C4-2B (cell line): ENCODE data around the gene CYTH3.
"Not testable (repeated sequence)": the region's sequence is repeated elsewhere in the genome, so short reads cannot be mapped to it uniquely, and the experiment has no call there.

Experiments used
- H3K27ac ChIP-seq: fragments of 450-650 bp; 2 replicates; pipeline ENCODE4 v1.5.1; 2017
- CTCF ChIP-seq: fragments of 450-650 bp; conservative IDR thresholded peaks from 2 replicates; pipeline ENCODE4 v1.5.1; 2017; ENCODE audit warnings: mild to moderate bottlenecking
- ZFX ChIP-seq: fragments of 450-650 bp; IDR thresholded peaks from 2 replicates; pipeline ENCODE4 v1.6.1; 2017

Gene CYTH3

GRCh38 chr7:6228361-6229229, 43.8 kb downstream of the CYTH3 start:
- TF ChIP-seq ZFX (no peak), CTCF (no peak)
- H3K27ac ChIP-seq, result no peak overlapping the region

- H3K27ac ChIP-seq, result no peak overlapping the region
- TF ChIP-seq CTCF (no peak), ZFX (no peak)
Observed at GRCh38 chr7:6227294-6227846, 45.1 kb downstream of the CYTH3 start.

GRCh38 chr7:6226194-6226799, 46.1 kb downstream of the CYTH3 start:
- H3K27ac ChIP-seq, result no peak overlapping the region

GRCh38 chr7:6223411-6223810, 49.0 kb downstream of the CYTH3 start:
- not testable (repeated sequence) for H3K27ac ChIP-seq

More at GRCh38 chr7:6226194-6226799, 46.1 kb downstream of the CYTH3 start:
- TF ChIP-seq ZFX, result no peak

DNA sequence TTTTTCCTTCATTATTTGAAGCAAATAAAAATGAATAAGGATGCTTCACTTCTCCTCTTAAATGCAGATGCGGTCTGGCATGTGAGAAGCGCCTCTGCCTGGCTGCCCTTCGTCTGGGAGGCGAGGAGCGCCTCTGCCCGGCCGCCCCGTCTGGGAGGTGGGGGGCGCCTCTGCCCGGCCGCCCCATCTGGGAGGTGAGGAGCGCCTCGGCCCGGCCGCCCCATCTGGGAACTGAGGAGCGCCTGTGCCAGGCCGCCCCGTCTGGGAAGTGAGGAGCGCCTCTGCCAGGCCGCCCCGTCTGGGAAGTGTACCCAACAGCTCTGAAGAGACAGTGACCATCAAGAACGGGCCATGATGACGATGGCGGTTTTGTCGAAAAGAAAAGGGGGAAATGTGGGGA, 49.4 kb downstream of the CYTH3 start:
- H3K27ac ChIP-seq, result not testable (repeated sequence)

DNA sequence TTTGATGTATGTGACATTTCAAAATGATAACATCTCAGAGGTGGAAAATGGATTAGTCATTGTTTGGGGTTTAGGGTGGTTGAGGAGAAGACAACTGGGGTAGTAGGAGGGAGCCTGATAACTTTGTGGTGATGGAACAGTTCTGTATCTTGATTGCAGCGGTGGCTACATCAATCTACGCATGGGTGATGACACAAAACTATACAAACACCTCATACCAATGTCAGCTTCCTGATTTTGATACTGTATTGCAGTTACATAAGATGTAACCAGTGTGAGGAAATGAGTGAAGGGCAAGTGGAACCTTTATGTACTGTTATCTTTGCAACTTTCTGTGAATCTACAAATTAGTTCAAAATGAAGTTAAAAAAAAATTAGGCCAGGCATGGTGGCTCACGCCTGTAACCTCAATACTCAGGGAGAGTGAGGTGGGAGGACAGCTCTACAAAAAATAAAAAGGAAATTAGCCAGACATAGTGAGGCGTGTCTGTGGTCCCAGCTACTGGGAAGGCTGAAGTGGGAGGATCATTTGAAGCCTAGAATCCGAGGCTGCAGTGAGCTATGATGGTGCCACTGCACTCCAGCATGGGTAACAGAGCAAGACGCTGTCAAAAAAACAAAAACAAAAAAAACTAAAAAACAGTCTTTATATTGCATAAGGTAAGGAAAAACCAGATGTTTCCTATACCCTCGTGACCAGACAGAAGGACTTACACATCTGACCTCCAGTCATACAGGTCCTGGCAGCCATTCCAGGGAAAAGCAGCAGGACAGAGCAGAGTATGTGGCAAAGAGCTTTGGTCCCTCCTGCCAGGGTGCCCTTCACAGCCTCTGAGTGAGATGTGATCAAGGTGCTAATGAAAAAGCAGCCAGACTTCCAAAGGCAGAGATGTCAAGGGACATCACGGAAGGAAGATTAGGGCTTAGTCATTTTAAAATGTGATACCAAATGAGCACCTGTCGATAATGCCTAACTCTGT, 50.8 kb downstream of the CYTH3 start:
- H3K27ac ChIP-seq, result no peak overlapping the region

DNA sequence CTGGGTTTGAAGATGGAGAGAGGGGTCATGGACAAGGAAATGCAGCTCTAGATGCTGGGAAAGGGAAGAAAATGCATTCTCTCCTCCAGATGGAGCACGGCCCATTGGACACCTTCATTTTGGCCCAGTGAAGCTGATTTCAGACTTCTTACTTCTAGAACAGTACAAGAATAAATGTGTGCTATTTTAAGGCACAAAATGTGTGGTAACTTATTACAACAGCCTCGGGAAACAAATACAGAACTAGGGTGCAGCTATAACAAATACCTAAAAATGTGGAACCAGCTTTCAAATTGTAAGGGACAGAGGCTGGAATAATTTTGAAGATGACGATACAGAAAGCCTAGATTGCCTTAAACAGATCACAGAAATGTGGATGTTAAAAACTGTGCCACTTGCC, 54.1 kb downstream of the CYTH3 start:
- no peak for TF ChIP-seq ZFX
- TF ChIP-seq CTCF, result no peak
- H3K27ac ChIP-seq, result no peak overlapping the region

More for the DNA sequence above, 50.8 kb downstream of the CYTH3 start:
- TF ChIP-seq ZFX (no peak), CTCF (no peak)

DNA sequence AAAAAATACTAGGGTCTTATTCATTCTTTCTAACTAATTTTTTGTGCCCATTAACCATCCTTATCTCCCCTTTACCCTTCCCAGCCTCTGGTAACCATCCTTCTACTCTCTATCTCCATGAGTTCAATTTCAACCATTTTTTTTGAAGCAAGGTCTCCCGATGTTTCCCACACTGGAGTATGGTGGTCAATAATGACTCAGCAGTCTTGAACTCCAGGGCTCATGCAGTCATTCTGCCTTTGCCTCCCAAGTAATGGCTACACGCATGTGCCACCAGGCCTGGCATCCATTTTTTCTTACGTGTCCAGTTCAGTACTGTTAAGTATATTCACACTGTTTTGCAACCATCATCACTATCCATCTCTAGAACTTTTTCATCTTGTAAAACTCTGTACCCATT, 60.4 kb downstream of the CYTH3 start:
- TF ChIP-seq ZFX, result no peak
- TF ChIP-seq CTCF, result no peak
- H3K27ac ChIP-seq, result no peak overlapping the region
